Stimulated activated CD4-positive, alpha-beta T cell treated with anti-CD3 and anti-CD28 coated beads, Interleukin-15, amount 100 ng/mL, for 1 hour (primary cell): ENCODE measurements around the gene DNAH17.

Source experiments
- DNase-seq, 2 donors: peaks; one replicate each; pipeline ENCODE4 v3.0.0-alpha.2; 2020; ENCODE audit warnings: low read depth in 1 of 2, low spot score in 1 of 2

Gene DNAH17

DNA sequence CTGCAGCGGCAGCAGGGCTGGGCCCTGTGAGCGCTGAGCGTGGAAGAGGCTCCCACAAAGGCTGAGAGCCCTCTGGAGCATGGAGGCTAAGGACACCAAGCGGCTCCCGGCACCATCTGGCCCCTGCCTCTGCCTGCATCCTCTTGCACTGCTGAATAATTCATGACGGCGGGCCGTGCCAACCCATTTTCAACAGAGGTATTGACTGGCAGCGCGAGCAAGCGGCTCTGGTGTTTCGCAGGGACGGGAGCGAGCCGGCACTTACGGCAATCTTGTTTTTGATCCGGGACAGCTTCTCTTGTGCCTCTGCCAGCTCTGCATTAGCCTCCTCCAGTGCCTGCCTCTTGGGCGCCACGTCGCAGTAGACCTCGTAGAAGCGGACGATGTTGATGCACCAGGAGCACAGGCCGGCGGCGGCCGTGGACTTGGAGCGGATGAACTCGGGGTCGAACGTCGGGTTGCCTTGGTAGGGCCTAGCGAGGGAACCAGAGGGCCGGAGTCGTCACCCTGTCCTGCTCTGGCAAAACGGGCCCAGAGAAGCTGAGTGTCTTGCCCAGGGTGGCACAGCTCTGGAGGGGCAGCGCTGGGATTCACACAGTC lies 118.4 kb downstream of the DNAH17 start:
- no peak for DNase-seq

DNA sequence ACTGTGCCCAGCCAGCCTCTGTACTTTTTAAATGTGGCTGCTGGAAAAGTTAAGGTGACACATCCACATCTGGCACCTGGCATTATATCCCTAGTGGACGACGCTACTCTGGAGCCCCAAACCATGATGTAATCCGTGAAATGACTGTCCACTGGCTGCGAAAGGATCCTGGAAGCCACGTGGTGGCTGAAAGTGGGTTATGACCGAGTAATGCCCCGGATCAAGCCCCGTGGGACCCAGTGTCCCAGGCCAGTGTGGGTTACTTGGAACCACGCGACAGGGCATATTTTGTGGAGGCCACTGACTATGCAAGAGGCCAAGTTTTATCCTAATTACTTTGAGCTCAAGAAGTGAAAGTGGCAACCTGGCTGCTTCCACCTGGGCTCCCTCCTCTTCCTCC lies 119.1 kb downstream of the DNAH17 start:
- no peak for DNase-seq

DNA sequence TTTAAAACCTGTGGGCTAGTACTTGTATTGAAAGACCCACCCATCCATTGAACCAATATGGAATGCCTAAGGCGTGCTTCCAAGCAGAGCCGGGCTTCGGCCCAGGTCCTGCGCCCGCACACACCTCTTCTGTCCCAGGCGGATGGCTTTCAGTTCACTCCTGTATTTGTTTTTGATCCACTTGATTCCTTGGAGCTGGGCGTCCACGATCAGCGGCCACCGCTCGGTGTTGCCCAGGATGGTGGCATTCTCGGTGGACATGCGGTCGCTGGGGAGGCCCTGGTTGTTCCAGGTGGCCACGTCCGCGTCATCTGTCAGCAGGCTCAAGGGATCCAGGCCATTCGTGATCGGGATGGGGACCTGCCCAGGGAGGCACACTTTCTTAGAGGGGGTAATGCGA lies 122.8 kb downstream of the DNAH17 start:
- DNase-seq: no peak

DNA sequence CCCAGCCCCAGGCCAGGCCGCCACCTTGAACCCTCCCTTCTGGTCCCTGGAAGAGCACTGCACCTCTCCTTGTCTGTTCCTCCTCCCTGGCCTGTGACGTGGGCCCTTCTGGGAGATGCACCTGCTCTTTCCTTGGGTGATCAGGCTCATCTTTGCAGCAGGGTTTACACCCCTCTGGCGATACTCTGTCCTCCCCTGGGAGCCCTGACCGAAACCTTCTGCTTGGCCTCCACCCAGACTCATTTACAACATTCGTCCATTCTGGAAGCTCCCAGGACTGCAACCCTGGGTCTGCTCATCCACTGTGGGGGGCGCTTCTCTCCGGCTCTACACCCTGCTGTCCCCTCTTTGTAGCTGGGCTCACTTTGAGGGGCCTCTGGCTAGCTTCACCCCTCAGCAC lies 125.4 kb downstream of the DNAH17 start:
- no peak for DNase-seq

DNA sequence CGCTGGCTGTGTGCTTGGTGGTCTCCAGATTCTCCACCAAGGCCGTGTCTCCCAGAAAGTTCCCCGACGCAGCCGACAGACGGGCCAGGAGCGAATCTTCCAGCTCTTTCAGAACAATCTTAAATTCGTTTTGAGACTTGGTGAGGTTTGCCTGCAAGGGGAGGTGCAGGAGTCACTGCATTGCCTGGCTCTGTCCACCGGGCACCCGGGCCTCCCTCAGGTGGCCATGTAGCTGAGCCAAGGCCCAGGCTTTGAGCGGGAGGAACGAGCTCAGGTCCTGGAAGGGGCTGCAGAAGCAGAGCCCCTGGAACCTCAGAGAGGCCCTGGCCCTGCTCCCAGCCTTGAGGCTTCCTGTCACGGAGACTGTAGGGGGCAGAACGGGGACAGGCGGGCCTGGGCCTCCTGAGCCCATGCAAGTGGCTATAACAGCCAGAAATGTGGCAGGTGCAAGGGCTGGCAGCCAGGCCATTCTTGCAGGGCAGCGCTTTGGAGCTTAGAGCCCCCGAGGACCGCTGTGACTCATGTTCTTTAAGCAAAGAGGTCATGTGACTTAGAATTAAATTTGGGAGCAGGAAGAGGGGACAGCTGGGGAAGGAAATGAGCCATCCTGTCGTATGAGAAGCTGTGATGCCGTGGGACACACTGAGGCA lies 126.4 kb downstream of the DNAH17 start:
- DNase-seq: no peak

DNA sequence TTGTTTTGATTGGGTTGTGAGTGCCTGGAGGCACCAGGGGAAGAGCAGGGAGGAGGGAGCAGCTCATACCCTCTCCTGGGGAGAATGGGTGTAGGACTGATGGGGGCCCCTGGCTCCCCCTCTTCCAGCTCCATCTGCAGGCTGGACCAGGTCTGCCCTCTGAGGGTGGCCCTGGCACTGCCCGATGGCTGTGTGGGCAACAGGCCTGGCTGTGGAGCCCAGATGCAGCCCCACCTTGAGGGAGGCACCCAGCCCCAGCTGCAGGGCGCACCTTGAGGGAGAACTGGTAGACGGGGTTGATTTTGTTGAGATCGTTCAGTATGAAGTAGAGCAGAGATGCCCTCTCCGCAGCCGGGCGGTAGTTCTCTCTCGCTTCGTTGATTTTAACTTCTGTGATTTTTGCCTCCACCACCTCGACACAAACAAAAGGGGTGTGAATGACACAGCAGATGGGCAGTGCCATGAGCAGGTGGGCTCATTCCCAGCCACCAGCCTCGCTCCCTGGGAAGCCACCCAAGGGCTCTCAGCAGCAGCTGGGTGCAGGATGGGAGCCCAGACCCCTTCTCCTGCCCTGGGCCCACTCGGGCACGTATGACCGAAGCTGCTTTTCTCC lies 127.1 kb downstream of the DNAH17 start:
- DNase-seq: no peak

DNA sequence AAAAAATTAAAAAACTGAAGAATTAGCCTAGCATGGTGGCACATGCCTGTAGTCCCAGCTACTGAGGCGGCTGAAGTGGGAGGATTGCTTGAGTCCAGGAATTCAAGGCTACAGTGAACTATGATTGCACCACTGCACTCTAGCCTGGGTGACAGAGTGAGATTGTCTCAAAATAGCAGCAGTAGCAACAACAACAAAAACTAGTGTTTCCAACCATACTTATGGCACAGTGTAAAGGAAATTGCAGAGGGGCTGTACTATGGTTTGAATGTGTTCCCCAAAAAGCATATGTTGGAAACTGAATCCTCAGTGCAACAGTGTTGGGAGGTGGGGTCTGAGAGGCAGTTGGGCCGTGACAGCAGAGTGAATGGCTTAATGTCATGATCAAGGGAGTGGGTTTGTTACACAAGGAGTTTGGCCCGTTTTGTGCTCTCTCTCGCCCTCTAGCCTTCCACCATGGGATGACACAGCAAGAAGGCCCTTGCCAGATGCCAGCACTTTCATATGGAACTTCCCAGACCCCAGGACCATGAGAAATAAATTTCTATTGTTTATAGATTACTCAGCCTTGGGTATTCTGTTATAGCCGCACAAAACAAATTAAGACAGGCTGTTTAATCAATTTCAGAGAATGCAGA lies 128.7 kb downstream of the DNAH17 start:
- no peak for DNase-seq

DNA sequence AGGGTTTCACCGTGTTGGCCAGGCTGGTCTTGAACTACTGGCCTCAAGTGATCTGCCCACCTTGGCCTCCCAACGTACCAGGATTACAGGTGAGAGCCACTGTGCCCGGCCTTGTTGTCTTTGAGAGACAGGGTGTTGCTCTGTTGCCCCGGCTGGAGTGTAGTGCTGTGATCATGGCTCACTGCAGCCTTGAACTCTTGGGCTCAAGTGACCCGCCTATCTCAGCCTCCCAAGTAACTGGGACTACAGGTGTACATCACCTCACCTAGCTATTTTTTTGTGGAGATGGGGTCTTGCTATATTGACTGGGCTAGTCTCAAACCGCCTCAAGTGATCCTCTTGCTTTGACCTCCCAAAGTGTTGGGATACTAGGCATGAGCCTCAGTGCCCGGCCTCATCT lies 130.4 kb downstream of the DNAH17 start:
- DNase-seq: no peak

DNA sequence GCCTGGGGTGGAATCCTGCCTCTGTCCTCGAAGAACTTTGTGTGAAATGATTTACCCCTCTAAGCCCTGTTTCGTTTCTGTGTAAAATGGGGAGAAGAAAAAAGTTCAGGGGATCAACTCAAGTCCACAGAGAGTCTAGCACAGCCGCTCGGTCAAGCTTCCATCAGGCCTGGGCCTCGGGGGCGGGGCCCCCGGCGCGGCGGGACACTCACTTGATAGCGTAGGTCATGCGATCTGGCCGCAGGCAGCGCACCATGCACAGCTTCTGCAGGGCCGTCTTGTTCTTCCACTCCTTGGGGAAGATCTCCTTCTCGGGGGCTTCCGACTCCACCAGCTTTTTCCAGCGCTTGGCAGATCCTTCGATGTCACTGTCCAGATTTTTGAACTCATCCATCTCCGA lies 132.8 kb downstream of the DNAH17 start:
- DNase-seq: no peak

DNA sequence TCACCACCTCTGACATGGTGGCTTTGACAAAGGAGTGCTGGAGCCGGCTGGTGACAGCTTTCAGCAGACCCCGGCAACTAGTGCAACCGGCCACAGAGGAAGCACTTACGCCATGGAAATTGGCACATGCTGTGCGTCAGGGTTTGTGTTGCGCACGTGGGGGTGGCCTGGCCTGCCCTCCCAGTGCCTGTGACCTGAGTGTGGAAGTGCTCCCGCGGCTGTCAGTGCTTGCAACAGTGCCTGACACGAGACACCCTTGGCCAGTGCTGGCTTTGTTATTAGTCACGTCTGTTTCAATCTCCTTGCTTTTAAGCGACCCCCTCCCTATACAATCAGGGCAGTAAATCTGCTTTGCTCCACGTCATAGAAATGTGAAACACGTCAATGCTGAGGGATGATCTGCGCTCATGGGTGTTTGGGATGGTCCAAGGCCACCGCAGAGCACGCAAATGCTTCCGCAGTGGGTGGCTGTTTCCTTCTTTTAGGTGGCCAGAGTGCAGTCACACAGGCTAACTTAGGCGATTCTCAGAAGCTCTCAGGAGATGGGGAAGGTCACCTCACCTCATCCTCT lies 134.5 kb downstream of the DNAH17 start:
- DNase-seq: no peak

DNA sequence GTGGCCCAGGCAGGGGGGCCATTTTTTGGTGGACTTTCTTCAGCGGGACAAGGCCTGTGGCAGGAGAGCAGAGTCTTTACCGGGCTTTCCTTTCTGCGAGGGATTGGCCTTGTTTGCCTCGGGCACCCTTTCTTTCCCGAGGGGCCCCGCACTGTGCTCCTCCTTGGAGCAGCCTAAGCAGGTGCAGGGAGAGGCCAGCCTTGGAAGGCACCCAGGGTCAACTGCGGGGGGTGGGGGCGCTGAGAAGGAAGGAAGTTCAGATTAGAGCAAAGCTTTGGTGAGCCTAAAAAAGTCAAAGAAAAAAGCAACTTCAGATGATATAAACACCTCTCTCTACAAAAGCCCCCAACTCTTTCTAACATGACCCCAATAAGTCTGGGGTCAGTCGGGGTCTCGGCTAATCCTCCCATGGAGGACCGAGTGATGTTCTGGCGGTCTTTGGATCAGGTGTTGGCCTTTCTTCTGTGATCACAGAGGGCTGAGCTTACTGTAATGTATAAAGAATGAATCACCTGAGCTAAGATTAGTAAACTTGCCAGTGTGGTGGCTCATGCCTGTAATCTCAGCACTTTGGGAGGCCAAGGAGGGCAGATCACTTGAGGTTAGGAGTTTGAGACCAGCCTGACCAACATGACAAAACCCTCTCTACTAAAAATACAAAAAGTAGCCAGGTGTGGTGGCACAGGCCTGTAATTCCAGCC lies 135.8 kb downstream of the DNAH17 start:
- no peak for DNase-seq

DNA sequence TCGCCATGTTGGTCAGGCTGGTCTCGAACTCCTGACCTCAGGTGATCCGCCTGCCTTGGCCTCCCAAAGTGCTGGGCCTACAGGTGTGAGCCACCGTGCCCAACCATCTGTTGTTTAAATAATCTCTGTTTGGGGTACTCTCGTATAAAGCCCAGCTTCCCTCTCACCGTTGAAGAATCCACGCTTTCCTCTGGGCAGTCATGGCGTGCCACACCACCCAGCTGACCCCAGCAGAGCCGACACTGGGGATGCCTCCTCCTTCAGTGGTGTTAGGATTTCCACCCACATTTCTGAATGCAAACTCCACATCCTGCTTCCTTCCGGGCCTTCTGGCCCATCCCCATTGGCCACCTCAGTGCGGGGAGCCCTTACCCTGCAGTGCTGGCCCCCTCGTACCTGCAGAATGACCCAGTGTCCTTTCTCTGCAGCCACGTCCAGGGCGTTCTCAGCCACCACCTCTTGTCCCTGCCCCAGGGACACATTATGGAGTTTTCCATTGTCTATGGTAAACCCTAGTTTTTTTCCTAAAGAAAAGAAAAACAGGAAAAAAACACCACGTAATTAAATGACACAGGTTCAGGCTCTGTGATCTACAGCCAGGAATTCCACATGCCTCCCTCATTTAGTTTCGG lies 138.4 kb downstream of the DNAH17 start:
- no peak for DNase-seq

DNA sequence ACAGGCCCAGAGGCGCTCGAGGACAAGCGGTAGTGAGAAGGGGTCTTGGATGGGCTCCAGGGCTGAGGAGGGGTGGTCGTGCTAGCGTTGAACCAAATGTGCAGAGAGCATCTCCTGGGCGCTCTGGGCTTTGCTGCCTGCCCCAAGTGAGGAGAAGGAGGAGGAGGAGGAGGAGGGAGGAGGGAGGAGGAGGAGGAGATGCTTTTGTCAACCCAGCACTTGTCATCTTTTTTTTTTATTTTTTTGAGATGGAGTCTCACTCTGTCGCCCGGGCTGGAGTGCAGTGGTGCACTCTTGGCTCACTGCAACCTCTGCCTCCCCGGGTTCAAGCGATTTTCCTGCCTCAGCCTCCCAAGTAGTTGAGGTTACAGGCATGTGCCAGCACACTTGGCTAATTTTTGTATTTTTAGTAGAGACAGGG lies 138.9 kb downstream of the DNAH17 start:
- no peak for DNase-seq

DNA sequence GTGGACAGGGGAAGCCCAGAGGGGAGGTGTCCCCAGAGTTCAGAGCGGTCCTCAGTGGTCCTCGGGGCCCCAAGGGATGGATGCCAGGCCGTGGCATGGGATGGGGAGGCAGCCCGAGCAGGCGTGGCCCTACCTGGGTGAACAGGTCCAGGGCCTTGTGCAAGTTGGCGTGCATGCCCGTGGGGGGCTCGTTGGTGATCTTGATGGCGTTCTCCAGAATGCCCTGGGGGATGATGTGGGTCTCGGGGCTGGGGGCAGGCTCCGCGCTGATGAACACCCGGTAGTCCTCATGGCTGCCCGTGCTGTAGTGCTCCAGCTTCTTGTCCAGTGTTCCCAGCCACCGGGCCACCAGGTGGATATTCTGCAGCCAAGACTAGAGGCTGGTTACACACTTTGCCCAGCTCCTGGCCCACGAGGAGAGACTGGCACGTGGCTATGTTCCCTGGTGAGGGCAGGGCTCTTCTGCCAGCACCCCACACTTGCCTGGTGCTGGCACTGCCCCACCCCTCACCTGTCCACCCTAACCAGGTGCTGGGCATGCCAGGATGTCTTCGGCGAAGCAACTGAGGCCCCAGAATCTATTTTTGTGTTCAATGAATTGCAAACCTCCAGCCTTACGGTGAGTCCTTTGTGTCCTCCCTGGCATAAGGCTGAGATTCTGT lies 139.6 kb downstream of the DNAH17 start:
- DNase-seq: no peak

DNA sequence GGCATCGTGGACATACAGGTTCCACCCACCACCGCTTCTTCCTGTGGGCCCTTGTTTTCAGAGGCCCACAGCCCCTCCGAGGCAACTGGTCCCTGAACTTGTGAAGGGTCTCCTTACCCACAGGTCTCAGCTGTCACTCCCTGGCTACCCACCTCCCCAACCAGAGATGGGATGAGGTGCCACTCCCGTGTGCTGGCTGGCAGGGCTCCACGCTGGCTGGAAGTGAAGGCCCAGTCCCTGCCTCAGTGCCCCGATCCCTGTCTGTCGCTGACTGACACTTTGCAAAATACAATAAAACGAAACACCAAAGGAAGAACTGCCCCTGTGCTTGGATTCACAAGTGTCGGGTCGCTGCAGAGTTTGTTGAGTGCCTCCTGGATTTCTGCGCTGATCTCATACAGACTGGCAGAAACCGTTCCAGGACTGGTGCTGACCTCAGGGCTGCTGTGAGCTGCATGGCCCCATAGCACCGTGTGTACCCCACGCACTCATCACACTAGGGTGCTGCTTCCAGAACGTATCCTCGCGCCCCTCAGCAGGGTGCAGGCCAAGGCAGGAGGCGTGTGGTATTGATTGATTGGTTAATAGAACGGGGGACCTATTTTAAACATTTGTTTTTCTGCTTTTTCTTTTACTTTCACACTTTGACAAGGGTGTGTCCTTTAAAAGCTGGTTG lies 141.7 kb downstream of the DNAH17 start:
- no peak for DNase-seq

DNA sequence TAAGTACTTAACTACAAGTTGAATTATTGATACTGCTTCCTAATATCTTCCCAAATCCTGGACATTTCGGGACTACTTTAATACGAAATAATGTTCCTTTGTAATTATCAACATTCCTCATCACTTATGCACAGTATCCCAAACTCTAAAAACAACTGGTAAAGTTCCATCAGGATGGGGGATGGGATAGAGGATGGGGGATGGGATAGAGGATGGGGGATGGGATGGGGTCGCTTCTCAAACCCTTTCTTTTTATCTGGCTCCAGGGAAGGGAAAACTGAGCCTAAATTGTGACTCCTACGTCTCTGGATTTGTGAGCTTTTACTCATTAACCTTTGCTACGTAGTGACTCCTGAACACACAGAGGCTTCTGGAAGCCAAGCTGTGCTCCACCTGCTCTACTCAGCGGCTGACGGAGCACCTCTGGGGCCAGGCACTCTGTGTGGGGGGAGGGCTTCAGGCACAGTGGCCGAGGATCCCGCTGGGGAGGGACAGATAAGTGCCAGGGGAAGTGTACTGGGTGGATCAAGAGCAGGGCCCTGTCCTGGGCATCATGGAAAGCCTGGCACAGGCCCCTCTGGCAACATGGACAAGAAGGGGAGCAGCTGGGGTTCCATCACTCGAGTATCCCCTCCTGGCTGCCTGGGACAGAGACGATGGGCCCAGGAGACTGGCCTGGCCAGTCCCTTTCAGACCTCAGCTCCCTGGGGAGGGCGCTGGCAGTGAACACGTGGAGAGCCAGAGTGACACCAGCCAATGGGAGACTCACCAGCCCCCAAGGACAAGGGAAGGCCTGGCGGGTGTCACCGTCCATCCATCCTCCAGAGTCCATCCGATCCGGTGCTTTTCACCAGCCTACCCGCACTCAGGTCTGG lies 142.5 kb downstream of the DNAH17 start:
- no peak for DNase-seq

DNA sequence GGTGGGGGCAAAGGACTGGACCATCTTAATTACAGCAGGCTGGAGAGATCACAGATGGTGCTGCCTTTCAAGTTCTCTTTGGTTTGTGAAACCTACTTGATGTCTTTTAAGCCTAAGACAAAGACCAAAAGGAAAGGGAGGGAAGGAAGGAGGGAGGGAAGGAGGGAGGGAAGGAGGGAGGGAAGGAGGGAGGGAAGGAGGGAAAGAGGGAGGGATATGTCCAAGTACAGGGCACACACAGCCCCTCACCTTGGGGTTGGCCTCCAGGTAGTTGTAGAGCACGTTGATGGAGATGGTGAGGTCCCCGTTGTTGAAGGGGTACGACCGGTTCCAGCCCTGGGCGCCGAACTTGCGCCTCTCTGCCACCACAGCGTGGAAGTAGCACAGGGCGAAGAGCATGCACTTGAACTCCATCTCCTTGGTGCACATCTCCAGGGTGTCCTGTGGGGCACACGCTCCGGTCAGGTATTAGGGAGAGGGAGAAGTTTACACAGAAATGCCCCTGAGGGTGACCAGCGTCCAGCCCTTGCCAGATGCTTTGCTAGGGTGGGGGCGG lies 143.3 kb downstream of the DNAH17 start:
- no peak for DNase-seq

DNA sequence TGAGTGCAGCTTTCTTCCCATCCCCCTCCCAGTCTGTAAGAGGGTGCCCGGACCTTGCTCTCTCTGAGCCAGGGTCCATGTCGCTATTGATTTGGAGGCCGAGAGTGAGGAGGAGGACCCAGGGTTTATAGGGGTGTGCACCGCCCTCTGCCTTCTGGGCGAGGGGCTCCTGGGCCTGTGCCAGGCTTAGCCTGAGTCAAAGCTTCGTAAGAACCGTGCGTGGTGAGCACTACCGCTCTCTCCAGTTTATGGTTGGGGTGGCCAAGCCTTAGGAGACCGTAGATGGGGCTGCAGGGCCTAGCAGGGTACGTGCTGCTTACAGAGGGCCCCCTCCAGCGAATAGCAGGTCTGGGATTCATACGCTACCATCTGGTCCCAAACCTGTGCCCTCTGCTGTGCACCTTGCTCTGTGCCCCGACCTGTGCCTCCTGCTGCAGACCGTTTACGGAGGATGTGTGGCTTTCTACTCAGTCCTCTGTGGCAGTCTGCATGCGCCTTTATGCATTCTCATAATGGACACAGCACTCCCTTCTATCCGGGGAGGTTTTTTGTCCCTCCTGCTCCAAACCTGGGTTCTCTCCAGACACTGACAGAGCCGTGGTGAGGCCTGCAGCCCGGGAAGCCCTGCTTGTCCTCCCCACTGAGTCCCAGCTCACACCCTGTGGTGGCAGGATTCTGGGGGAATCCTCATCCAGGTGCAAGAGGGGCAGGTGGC lies 144.0 kb downstream of the DNAH17 start:
- no peak for DNase-seq
